GM19328 (cell line): ENCODE measurements around the gene SPAG8.

ENCODE experiments used
- ATAC-seq: cut with Tn5 transposase; IDR thresholded peaks from one replicate; pipeline ENCODE4 v1.9.1; 2021; ENCODE audit warnings: mild to moderate bottlenecking, moderate library complexity; ENCODE audit not compliant: unreplicated experiment

Gene SPAG8

GRCh38 chr9:35776018-35776417 lies 36.0 kb downstream of the SPAG8 start:
- ATAC-seq, result no peak

GRCh38 chr9:35774907-35775635 lies 37.0 kb downstream of the SPAG8 start:
- no peak for ATAC-seq

GRCh38 chr9:35771943-35772342 lies 40.1 kb downstream of the SPAG8 start:
- no peak for ATAC-seq

DNA sequence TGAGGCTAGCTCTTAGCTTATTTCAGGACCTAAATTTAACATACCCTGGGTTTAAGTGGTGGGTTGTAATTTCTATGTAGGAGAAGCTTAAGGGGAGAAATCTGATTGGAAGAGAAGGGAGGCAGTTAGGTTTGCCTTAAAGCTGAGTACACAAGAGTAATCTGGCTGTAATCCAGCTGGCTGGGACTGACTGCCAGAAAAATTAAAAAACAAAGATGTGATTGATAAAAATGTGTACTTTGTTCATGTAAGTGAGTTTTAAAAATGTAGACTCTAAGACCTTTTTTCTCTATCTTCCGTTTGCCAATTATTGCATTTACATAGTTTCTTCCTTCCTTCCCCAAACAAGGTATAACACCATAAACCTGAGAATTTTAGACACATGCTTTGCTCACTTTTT lies 40.5 kb downstream of the SPAG8 start:
- no peak for ATAC-seq

GRCh38 chr9:35771075-35771433 lies 41.0 kb downstream of the SPAG8 start:
- no peak for ATAC-seq

DNA sequence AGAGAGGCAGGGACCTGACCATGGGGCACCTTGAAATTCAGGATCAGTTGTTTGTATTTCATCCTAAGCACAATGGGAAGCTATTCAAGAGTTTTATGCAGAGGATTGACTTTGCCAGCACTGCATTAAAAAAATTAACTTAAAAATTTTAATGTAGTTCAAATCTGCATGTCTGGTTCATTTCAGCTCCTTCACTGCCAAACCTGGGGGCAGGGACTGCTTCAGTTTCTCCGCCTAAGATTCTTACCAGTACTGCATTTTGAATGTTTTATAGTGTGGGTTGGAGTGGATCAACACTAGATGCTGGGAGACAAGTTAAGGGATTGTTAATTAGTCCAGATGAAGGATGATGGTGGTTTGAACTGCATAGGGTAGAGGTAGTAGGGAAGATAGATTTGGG lies 42.3 kb downstream of the SPAG8 start:
- no peak for ATAC-seq

DNA sequence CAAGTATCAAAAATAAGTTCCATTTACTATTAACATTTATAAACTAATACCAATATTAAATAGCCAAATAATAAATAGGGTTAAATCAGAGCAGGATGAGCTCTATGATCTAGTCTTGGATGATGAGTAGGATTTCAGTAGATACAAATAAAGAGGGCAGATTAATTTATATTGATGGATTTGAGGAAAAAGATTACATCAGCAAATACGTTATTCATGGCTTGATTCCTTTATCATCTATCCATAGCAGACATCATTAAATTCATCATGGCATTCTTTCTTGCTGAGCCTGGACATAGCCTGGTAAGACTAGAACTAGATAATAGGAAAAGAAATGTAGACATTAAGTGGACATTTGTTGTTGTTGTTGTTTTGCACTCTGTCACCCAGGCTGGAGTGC lies 44.6 kb downstream of the SPAG8 start:
- no peak for ATAC-seq

GRCh38 chr9:35766997-35767396 lies 45.1 kb downstream of the SPAG8 start:
- no peak for ATAC-seq

DNA sequence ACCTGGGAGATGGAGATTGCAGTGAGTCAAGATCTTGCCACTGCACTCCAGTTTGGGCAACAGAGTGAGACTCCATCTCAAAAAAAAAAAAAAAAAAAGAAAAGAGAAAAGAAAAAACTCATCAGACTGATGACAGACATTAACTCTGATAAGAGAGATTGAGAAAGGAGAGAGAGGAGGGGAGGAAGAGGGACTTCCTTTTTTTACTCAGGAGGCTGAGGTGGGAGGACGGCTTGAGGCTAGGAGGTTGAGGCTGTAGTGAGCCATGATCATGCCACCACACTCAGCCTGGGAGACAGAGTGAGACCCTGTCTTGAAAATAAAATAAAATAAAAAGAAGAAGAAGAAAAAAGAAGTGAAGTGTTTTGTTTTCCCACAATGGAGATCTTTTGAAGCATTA lies 48.3 kb downstream of the SPAG8 start:
- no peak for ATAC-seq

- ATAC-seq, result no peak
Observed at GRCh38 chr9:35763181-35763580, 48.9 kb downstream of the SPAG8 start.

DNA sequence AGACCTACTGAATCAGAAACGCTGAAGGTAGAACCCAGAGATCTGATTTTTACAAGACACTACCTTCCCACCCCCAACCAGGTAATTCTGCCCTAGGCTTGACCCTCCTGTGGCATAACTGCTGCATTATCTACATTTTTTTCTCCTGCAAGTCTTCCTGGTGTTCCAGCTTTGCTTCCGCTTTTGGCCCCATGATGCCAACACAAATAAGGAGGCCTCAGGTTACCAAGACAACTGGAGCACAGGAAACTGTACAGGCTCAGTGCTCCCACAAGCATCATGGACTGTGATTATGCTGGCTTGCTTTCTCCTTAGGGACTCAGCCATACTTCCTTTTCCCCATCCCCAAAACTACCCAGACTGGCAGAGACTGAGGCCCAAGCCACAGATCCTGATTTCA lies 51.4 kb downstream of the SPAG8 start:
- no peak for ATAC-seq

GRCh38 chr9:35759795-35760194 lies 52.3 kb downstream of the SPAG8 start:
- ATAC-seq, result no peak
